ENCODE measurements around the gene NQO2.

NQO2 gene, protein sequence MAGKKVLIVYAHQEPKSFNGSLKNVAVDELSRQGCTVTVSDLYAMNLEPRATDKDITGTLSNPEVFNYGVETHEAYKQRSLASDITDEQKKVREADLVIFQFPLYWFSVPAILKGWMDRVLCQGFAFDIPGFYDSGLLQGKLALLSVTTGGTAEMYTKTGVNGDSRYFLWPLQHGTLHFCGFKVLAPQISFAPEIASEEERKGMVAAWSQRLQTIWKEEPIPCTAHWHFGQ

GRCh38 chr6:2999618-3000557 is at the start of gene NQO2:
Gene NQO2, plus strand, starts transcription at chr6:2999894. Its CDS starts 6,659 bp downstream, at chr6:3006553.
- DNase-seq = peak; percentile 96

DNA sequence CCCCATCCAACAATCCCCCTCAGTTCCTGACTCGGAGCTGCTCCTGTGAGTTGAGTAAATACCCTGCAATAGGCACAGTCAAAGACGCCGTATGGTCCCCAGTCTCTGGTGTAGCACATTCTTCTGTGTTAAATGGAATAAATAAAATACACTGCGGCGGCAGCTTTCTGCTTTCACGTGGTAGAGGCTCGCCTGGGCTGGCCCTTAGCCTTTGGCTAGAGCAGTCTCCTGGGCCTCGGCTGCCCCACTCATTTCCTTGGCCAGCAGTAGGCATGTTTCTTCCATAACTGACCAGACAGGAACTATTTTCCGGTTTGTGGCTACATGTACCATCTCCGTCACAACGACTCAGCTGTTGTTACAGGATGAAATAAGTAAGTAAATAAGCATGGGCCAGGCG is 49.0 kb upstream of the NQO2 start:
- no peak for DNase-seq

- DNase-seq = no peak
These were observed 48.0 kb upstream of the NQO2 start for GRCh38 chr6:2951728-2952127.

DNA sequence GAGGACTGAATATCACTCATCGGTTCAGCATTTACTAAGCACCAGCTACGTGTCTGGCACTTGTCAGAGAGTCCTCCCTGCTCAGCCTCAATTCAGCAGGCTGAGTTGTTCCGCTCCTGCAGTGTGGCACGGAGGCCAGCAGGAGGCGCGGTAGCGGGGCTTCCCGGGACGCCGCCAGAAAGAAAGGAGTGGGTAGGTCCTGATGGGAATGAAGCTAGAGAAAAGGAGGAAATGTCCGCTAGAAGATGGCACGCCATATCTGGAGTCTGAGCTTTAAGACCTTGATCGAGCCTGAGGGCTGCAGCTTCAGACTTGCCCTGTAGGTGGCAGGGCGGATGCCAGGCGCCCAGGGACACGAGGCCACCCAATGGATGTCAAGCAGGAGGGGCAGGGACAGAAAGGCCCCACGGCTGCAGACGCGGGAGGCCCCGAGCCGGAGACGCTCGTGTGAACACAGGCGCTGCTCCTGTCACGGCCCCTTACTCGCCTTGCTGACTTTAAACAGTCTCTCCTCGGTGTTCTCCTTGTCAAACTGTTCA is 47.1 kb upstream of the NQO2 start:
- DNase-seq = peak; percentile 73

GRCh38 chr6:2953098-2953497 is 46.6 kb upstream of the NQO2 start:
- DNase-seq = no peak

- DNase-seq = no peak
These were observed 42.6 kb upstream of the NQO2 start for GRCh38 chr6:2956930-2957685.

GRCh38 chr6:2957696-2958330 is 41.9 kb upstream of the NQO2 start:
- DNase-seq = no peak

DNA sequence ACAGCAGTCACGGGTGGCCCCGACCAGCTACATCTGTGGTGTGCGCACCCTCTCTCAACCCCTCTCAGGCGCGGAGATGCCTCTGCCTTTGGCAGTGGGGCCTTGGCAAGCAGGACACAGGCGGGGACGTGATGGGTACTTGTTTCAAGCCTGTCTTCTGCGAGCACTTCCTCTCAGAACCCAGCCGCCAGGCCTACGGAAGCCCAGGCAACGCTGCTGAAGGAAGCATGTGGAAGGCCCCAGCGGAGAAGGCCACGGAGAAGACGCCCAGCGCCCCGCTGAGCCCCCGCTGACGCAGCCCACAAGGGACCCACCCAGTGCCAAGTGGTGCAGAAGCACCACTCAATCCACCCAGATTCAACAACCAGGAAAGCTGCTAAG is 41.4 kb upstream of the NQO2 start:
- no peak for DNase-seq

DNA sequence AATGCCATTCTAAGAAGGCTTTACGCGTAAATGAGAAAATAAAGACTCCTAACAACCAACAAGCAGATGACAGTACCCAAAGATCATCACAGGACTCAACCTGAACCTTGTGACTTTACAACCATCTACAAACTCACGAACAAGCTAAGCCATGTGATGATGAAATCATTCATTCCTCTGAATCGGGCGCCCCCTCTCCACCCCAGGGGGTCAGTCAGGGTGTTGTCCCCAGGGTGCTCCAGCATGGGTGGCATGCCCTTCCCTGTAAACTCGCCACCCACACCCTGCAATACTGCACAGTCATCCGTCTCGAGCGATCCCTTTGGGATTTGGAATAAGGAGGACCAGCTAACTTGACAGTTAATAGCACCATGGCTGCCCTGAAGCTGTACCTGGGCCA is 40.9 kb upstream of the NQO2 start:
- no peak for DNase-seq

- no peak for DNase-seq
These were observed 39.6 kb upstream of the NQO2 start for GRCh38 chr6:2959909-2960719.

- DNase-seq = no peak
These were observed 38.8 kb upstream of the NQO2 start for GRCh38 chr6:2960935-2961334.

DNA sequence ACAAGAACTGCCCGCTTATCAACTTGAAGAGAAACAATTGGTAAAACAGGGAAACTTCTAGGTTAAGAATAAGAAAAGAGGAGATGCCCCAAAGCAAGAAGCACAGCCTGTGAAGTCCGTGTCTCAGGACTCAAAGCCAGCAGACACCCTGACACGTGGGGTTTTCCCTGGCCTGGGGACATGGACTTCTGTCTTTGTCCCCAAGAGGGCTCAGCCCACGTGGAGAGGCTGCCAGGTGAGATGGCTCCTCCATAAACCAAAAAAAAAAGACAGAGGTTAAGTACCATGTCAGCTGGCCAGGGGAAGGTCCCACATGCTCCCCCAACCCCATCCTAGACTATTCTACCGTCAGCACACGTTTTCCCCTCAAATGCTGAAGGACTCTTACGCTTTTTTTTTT is 38.2 kb upstream of the NQO2 start:
- peak; percentile 36 for DNase-seq

DNA sequence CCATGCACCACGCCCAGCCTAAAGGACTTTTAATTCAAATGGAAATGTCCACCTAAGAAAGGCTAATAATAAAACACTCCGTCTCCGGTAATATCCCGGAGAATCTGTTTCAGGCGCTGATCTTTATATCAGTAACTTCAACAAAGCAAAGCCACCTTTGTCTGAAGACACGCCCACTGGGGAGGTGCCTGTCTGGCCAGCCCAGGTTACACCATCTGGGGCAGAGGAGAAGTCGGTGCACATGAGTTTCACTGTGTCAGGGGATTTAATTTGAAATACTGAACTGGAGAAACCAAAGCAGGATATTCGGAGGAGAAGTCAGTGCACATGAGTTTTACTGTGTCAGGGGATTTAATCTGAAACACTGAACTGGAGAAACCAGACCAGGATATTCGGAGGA is 37.7 kb upstream of the NQO2 start:
- peak; percentile 95 for DNase-seq

- no peak for DNase-seq
These were observed 37.1 kb upstream of the NQO2 start for GRCh38 chr6:2962636-2963035.

DNA sequence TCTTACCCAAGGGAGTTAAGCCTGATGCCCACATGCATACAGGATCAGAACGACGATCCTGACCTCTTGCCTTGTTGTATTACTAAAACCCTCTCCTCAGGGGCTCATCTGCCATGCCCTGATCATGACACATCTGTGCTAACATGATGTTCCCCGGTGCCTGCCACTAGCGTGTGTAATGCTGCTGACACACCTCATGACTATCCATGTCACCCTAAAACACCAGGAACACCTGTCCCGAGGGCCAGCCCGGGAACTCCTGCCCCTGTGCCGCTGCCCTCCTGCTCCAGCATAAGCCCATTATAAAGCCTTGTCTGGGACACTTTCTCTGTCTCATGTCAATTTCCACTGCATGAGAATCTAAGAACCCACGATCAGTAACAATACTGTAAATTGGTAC is 35.9 kb upstream of the NQO2 start:
- DNase-seq = no peak

DNA sequence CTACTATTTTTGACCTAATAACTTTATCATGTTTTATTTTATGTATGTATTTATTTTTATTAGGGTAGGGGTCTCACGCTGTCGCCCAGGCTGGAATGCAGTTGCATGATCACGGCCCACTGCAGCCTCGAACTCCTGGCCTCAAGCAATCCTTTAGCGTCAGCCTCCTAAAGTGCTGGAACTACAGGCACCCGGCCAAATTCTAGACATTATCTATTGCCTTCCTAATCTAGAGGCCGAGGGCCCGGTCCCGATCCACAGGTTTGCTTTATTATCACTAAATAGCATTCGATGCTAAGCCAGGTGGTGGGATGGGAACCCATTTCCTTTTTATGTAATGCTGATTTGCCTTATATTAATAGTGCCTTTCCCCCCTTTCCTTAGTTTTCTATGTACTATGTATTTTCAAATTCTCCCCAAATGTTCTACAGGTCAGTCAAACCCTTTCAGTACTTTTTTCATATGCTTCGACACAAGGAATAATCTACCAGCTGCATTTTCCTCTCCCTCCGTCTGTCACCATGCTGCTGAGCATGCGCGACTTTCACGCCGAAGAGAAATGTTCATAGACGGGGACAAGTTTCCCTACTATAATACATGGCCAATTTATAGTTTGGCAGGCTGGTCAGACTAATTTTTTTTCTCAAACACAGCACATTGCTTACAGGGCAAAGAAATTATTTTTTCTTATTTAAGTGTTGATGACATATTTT is 34.7 kb upstream of the NQO2 start:
- DNase-seq = no peak

DNA sequence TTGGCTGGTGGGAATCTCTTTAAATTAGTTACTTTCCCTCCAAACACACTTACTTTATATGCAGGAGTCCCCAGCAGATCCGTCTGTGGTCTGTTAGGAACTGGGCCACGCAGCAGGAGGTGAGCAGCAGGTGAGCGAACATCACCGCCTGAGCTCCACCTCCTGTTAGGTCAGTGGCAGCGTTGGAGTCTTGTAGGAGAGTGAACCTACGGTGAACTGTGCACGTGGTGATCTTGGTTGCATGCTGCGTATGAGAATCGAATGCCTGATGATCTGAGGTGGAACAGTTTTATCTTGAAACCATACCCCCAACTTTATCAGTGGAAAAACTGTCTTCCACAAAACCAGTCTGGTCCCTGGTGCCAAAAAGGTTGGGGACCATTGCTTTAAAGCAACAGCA is 33.3 kb upstream of the NQO2 start:
- DNase-seq = no peak

DNA sequence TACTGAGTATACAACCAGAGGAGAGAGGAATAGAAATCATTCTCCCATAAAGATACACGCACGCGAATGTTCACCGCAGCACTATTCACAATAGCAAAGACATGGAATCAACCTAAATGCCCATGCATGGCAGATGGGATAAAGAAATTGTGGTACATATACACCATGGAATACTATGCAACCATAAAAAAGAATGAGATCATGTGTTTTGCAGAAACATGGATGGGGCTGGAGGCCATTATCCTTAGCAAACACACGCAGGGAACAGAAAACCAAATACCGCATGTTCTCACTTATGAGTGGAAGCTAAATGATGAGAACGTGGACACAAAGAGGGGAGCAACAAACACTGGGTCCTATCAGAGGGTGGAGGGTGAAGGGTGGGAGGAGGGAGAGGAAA is 31.8 kb upstream of the NQO2 start:
- DNase-seq = no peak

DNA sequence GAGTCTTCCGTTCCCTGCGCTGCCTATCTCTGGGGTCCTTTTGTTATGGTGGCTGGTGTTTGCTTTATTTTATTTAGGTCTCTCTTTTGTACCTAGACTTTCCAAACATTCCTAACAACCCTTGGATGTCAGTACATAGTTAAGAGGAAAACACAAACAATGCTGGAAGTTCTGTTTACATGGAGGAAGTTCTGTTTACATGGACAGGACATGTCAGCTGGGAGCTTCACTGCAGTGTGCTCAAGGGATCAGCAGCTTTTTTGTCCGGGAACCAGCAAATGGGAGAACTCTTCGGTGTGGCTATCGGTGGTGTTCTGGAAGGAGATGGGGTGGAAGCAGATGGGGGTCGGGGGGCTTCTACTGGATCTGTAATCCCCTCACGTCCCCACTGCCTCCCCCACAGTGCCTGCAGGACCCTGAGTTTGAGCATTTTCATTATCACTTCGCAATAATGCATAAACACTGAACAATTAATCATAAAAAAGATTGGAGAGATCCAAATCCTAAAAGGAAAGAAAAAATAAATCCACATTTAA is 31.0 kb upstream of the NQO2 start:
- DNase-seq = no peak

DNA sequence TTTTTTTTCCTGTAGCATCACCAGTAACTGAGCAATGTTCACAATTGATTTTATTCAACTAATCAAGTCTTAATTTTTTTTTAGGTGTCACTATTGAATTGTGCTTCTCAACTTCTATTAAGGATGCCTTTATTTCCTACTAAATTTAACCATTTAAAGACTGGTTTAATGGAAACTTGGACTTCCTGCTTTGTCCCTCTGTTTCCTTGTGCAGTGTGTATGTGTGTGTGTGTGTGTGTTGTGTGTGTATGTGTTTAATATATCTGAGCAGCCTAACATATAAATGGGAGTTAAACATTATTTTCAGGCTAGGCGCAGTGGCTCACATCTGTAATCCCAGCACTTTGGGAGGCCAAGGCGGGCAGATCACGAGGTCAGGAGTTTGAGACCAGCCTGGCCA is 30.1 kb upstream of the NQO2 start:
- DNase-seq = no peak
